HepG2 (cell line): ENCODE data around the gene DCAF16. TPM values are rescaled to one million over a fixed set of nuclear protein-coding genes. Genes with fewer than 3 reads are reported as not detected.

Experiments used
- ATRX ChIP-seq: sonication (generic); formaldehyde crosslinking; IDR thresholded peaks from 2 replicates; pipeline ENCODE4 v1.4.0; 2020; ENCODE audit warnings: missing genetic modification reagents, borderline replicate concordance
- CBFB ChIP-seq: sonication (generic); formaldehyde crosslinking; IDR thresholded peaks from 2 replicates; pipeline ENCODE4 v1.4.0; 2020; ENCODE audit warnings: missing genetic modification reagents
- CEBPG ChIP-seq: IDR thresholded peaks from 2 replicates; pipeline ENCODE4 v1.6.1; 2016
- EZH2 ChIP-seq: conservative IDR thresholded peaks from 2 replicates; pipeline ENCODE4 v1.6.1; 2012; ENCODE audit warnings: mild to moderate bottlenecking, low read depth, low read length, moderate library complexity
- FLYWCH1 ChIP-seq: sonication (generic); formaldehyde crosslinking; IDR thresholded peaks from 2 replicates; pipeline ENCODE4 v1.8.1; 2023; ENCODE audit warnings: mild to moderate bottlenecking, missing genetic modification reagents
- FOXK2 ChIP-seq: fragments of 450-650 bp; IDR thresholded peaks from 2 replicates; pipeline ENCODE4 v1.6.1; 2016
- GFI1 ChIP-seq: sonication (generic); formaldehyde crosslinking; IDR thresholded peaks from 2 replicates; pipeline ENCODE4 v1.5.0; 2020; ENCODE audit warnings: missing genetic modification reagents, mild to moderate bottlenecking, borderline replicate concordance
- MEIS2 ChIP-seq: sonication (generic); formaldehyde crosslinking; IDR thresholded peaks from 2 replicates; pipeline ENCODE4 v1.9.0; 2021; ENCODE audit warnings: mild to moderate bottlenecking, missing genetic modification reagents
- SIN3B ChIP-seq: fragments of 150-350 bp; IDR thresholded peaks from 2 replicates; pipeline ENCODE4 v1.6.1; 2014; ENCODE audit warnings: low read length
- YEATS2 ChIP-seq: sonication (generic); formaldehyde crosslinking; IDR thresholded peaks from 2 replicates; pipeline ENCODE4 v1.4.0; 2020; ENCODE audit warnings: missing genetic modification reagents, borderline replicate concordance
- ZBTB1 ChIP-seq: sonication (generic); formaldehyde crosslinking; IDR thresholded peaks from 2 replicates; pipeline ENCODE4 v1.4.0; 2020; ENCODE audit warnings: missing genetic modification reagents, borderline replicate concordance
- ZNF33B ChIP-seq: sonication (generic); formaldehyde crosslinking; IDR thresholded peaks from 2 replicates; pipeline ENCODE4 v1.5.1; 2020; ENCODE audit warnings: mild to moderate bottlenecking, missing genetic modification reagents
- ZNF619 ChIP-seq: sonication (generic); formaldehyde crosslinking; IDR thresholded peaks from 2 replicates; pipeline ENCODE4 v1.4.0; 2020; ENCODE audit warnings: mild to moderate bottlenecking, missing genetic modification reagents
- ZSCAN25 ChIP-seq: sonication (generic); formaldehyde crosslinking; IDR thresholded peaks from 2 replicates; pipeline ENCODE4 v1.8.0; 2022; ENCODE audit warnings: mild to moderate bottlenecking, missing genetic modification reagents
- ZZZ3 ChIP-seq: sonication (generic); formaldehyde crosslinking; IDR thresholded peaks from 2 replicates; pipeline ENCODE4 v1.4.0; 2020; ENCODE audit warnings: missing genetic modification reagents, mild to moderate bottlenecking, borderline replicate concordance
- polyA plus RNA-seq, 8 experiments: library from polyadenylated mRNA; depleted of rRNA in 3 of 8; stranded (reverse) in 7 of 8; unstranded in 1 of 8; fragments of >200 nt; fragmentation: Illumina TruSeq in 4 of 8; extraction: Trizol in 4 of 8; gene quantifications; 2 replicates each; pipeline versions ENCODE4 v1.2.1 to v1.2.3, GENCODE V29; 2011 to 2016; ENCODE audit warnings: low read depth in 4 of 8, missing spikeins in 1 of 8, mixed read lengths in 1 of 8; ENCODE audit not compliant: insufficient read depth in 1 of 8
- total RNA-seq, 5 experiments: library from RNA; depleted of rRNA; stranded (reverse); fragments of >200 nt; fragmentation: Illumina TruSeq; extraction: Trizol; gene quantifications; 2 replicates each; pipeline ENCODE4 v1.2.3, GENCODE V29; 2016; ENCODE audit warnings: low read depth in 1 of 5
- TF ChIP-seq, protein P1 (sequence below): sonication (generic); formaldehyde crosslinking; IDR thresholded peaks from 2 replicates; pipeline ENCODE4 v1.5.1; 2020; ENCODE audit warnings: missing genetic modification reagents, mild to moderate bottlenecking, borderline replicate concordance
- TF ChIP-seq, protein P2 (sequence below): IDR thresholded peaks from 2 replicates; pipeline ENCODE4 v1.6.1; 2016; ENCODE audit warnings: low read depth, control low read depth
- TF ChIP-seq, protein P3 (sequence below): sonication (generic); formaldehyde crosslinking; IDR thresholded peaks from 2 replicates; pipeline ENCODE4 v1.5.0; 2020; ENCODE audit warnings: missing genetic modification reagents
- TF ChIP-seq, protein P4 (sequence below): sonication (generic); formaldehyde crosslinking; IDR thresholded peaks from 2 replicates; pipeline ENCODE4 v1.4.0; 2020; ENCODE audit warnings: missing genetic modification reagents
- TF ChIP-seq, protein P5 (sequence below): sonication (generic); formaldehyde crosslinking; IDR thresholded peaks from 2 replicates; pipeline ENCODE4 v1.4.0; 2020; ENCODE audit warnings: missing genetic modification reagents, low read depth, mild to moderate bottlenecking, borderline replicate concordance
- TF ChIP-seq, protein P6 (sequence below): sonication (generic); formaldehyde crosslinking; IDR thresholded peaks from 2 replicates; pipeline ENCODE4 v1.4.0; 2020; ENCODE audit warnings: mild to moderate bottlenecking, missing genetic modification reagents, borderline replicate concordance

The DCAF16 gene
- total and polyA plus RNA-seq, 2 of the 13 experiments (the other 11 are each of a cell fraction or from before 2014, with no cell fraction given): 37.5 to 41.9 TPM

DNA sequence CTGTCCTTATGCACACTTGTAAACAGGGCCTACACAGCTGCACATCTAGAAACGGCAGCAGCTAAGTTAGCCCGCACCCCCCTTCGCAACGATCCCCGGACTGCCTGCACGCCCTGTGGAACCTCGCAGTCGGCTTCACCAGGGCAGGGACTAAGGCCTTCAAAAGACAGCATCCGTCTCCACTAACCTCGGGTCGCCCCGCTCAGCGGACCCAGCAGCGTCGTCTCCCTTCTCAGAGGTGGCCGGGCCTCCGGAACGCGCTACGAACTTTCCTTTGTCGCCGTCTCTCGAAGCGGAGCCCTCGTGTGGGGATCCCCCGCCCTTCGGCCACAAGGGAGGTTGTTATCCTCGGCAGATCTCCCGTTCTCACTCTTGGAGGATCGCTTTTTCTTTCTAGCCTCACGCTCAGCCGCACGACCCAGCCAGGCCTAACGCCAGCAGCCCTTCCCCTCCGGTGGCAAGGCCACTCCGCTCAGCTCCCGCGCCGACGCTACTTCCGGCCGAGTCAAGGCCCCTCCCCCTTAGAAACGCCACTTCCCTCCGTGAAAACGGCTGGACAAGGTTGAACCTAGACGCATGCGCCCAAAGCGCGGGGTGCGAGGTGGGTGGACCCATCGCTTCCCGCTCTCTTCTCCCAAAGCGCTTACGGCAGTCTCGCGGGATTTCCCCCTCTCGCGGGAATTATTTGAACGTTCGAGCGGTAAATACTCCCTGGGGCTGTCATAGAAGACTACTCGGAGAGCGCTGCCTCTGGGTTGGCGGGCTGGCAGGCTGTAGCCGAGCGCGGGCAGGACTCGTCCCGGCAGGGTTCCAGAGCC, at the start of gene DCAF16, which contains the start of gene NCAPG (continued):
- TF ChIP-seq, protein P1, sequence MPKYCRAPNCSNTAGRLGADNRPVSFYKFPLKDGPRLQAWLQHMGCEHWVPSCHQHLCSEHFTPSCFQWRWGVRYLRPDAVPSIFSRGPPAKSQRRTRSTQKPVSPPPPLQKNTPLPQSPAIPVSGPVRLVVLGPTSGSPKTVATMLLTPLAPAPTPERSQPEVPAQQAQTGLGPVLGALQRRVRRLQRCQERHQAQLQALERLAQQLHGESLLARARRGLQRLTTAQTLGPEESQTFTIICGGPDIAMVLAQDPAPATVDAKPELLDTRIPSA (CRISPR knock-in tag): no peak
- peak; percentile 54; the same call in 1 of the 2 replicates for TF ChIP-seq ZZZ3 (CRISPR knock-in tag)
- TF ChIP-seq CEBPG (CRISPR knock-in tag): peak; percentile 8; the same call in 1 of the 2 replicates
- TF ChIP-seq, protein P2, sequence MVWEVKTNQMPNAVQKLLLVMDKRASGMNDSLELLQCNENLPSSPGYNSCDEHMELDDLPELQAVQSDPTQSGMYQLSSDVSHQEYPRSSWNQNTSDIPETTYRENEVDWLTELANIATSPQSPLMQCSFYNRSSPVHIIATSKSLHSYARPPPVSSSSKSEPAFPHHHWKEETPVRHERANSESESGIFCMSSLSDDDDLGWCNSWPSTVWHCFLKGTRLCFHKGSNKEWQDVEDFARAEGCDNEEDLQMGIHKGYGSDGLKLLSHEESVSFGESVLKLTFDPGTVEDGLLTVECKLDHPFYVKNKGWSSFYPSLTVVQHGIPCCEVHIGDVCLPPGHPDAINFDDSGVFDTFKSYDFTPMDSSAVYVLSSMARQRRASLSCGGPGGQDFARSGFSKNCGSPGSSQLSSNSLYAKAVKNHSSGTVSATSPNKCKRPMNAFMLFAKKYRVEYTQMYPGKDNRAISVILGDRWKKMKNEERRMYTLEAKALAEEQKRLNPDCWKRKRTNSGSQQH (CRISPR knock-in tag): peak; percentile 96; the same call in 1 of the 2 replicates
- TF ChIP-seq ZNF619: no peak; the same call in 1 of the 2 replicates
- peak; percentile 25; the same call in 1 of the 2 replicates for TF ChIP-seq GFI1 (CRISPR knock-in tag)
- TF ChIP-seq, protein P3, sequence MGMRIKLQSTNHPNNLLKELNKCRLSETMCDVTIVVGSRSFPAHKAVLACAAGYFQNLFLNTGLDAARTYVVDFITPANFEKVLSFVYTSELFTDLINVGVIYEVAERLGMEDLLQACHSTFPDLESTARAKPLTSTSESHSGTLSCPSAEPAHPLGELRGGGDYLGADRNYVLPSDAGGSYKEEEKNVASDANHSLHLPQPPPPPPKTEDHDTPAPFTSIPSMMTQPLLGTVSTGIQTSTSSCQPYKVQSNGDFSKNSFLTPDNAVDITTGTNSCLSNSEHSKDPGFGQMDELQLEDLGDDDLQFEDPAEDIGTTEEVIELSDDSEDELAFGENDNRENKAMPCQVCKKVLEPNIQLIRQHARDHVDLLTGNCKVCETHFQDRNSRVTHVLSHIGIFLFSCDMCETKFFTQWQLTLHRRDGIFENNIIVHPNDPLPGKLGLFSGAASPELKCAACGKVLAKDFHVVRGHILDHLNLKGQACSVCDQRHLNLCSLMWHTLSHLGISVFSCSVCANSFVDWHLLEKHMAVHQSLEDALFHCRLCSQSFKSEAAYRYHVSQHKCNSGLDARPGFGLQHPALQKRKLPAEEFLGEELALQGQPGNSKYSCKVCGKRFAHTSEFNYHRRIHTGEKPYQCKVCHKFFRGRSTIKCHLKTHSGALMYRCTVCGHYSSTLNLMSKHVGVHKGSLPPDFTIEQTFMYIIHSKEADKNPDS: no peak
- peak; percentile 82; the same call in 1 of the 2 replicates for TF ChIP-seq ZNF33B (CRISPR knock-in tag)
- peak; percentile 11; the same call in 1 of the 2 replicates for TF ChIP-seq FLYWCH1 (CRISPR knock-in tag)
- TF ChIP-seq YEATS2 (CRISPR knock-in tag): peak; percentile 92
- peak; percentile 97 for TF ChIP-seq SIN3B
- TF ChIP-seq, protein P4, sequence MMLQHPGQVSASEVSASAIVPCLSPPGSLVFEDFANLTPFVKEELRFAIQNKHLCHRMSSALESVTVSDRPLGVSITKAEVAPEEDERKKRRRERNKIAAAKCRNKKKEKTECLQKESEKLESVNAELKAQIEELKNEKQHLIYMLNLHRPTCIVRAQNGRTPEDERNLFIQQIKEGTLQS (CRISPR knock-in tag): peak; percentile 18; the same call in 1 of the 2 replicates
- TF ChIP-seq FOXK2: 0 out of 2 replicates have a peak, but pooled peaks have one; percentile 5
- peak; percentile 67 for TF ChIP-seq ZSCAN25 (CRISPR knock-in tag)
- TF ChIP-seq, protein P5, sequence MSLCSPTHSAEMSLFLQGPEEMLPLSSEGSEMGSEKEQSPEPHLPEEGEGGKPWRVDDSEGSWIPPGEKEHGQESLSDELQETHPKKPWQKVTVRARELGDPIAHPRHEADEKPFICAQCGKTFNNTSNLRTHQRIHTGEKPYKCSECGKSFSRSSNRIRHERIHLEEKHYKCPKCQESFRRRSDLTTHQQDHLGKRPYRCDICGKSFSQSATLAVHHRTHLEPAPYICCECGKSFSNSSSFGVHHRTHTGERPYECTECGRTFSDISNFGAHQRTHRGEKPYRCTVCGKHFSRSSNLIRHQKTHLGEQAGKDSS (CRISPR knock-in tag): no peak
- TF ChIP-seq, protein P6, sequence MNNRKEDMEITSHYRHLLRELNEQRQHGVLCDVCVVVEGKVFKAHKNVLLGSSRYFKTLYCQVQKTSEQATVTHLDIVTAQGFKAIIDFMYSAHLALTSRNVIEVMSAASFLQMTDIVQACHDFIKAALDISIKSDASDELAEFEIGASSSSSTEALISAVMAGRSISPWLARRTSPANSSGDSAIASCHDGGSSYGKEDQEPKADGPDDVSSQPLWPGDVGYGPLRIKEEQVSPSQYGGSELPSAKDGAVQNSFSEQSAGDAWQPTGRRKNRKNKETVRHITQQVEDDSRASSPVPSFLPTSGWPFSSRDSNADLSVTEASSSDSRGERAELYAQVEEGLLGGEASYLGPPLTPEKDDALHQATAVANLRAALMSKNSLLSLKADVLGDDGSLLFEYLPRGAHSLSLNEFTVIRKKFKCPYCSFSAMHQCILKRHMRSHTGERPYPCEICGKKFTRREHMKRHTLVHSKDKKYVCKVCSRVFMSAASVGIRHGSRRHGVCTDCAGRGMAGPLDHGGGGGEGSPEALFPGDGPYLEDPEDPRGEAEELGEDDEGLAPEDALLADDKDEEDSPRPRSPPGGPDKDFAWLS: no peak
- peak; percentile 32 for TF ChIP-seq MEIS2 (CRISPR knock-in tag)
- no peak for TF ChIP-seq CBFB
- TF ChIP-seq ATRX (CRISPR knock-in tag): no peak
- no peak for TF ChIP-seq EZH2
- TF ChIP-seq ZBTB1 (CRISPR knock-in tag): no peak
